ENCODE results near the gene MTHFD1L. TPM values are rescaled to one million over a fixed set of nuclear protein-coding genes. Genes with fewer than 3 reads are reported as not detected.

MTHFD1L gene
- total and polyA plus RNA-seq, 2 of the 4 experiments (the other 2 are of a cell fraction): 43.5 to 53.2 TPM

GRCh38 chr6:150925976-150926375, 60.5 kb downstream of the MTHFD1L start:
- Histone ChIP-seq H3K4me2 (ENCODE audit: low read depth, low read length) (no peak overlapping the region; the same call in 1 of the 2 replicates), H3K4ac (ENCODE audit: low read depth, low read length) (peak overlapping the region; percentile 78), H2AFZ (replicated peaks; ENCODE audit: low read length, poor library complexity) (no peak overlapping the region), H4K91ac (ENCODE audit: insufficient read depth, low read depth, low read length) (peak overlapping the region; percentile 88), H3K36me3 (ENCODE audit: control insufficient read depth, insufficient read depth, low read length) (peaks cover 42% of the 10 kb centered on the region), H3K27ac (ENCODE audit: insufficient read depth, low read length) (peak overlapping the region; percentile 87; the same call in 1 of the 2 replicates), H2AK9ac (replicated peaks; ENCODE audit: low read depth, low read length, poor library complexity) (no peak overlapping the region), H2BK5ac (ENCODE audit: low read depth, low read length, poor library complexity, severe bottlenecking) (peak overlapping the region; percentile 99), H3K27me3 (ENCODE audit: control insufficient read depth, insufficient read depth, low read length) (no peaks in the 10 kb centered on the region), H2BK15ac (ENCODE audit: low read depth, low read length) (peak overlapping the region; percentile 91; the same call in 1 of the 3 replicates), H2BK120ac (ENCODE audit: low read depth, low read length) (peak overlapping the region; percentile 91), H4K20me1 (ENCODE audit: insufficient read depth, low read length) (no peaks in the 10 kb centered on the region), H4K5ac (ENCODE audit: low read depth, low read length) (peak overlapping the region; percentile 95), H2AK5ac (ENCODE audit: low read depth, low read length) (peak overlapping the region; percentile 81), H3K4me3 (ENCODE audit: insufficient read depth, low read depth, low read length) (no peak overlapping the region), H3K14ac (replicated peaks; ENCODE audit: low read depth, low read length) (peak overlapping the region; percentile 80), H3K4me1 (ENCODE audit: control insufficient read depth, insufficient read depth, low read length) (peaks cover 29% of the 10 kb centered on the region), H3K23ac (ENCODE audit: low read depth, low read length) (peak overlapping the region; percentile 65), H3K9ac (ENCODE audit: low read depth, low read length) (peak overlapping the region; percentile 28; the same call in 1 of the 2 replicates), H3K18ac (ENCODE audit: low read depth, low read length) (peak overlapping the region; percentile 98), H4K8ac (ENCODE audit: low read depth in 2 of 2, low read length in 2 of 2) (peak overlapping the region; percentile 51 to 84), H3K79me1 (ENCODE audit: low read depth in 1 of 2, low read length in 2 of 2) (peaks cover 6 to 49% of the 10 kb centered on the region in 2 experiments), H2BK20ac (ENCODE audit: low read depth, low read length) (peak overlapping the region; percentile 85), H3K9me1 (ENCODE audit: insufficient read depth, low read length) (peaks cover 14% of the 10 kb centered on the region), H3K9me3 (ENCODE audit: control insufficient read depth, insufficient read depth, low read length) (no peaks in the 10 kb centered on the region), H3K56ac (ENCODE audit: extremely low read depth, insufficient read depth, low read length) (peak overlapping the region; percentile 35; the same call in 1 of the 2 replicates)
- dilution Hi-C loops (cut with HindIII; ENCODE audit: low sequenced_read_pairs, unreplicated experiment) (no loop called here), intact Hi-C loops (cut with micrococcal nuclease) (no loop called here), in situ Hi-C loops (cut with MboI; ENCODE audit: low sequenced_read_pairs) (no loop called here)
- no peak for DNase-seq
- ChIA-PET CTCF (no interaction called here), POLR2A (ENCODE audit: unreplicated experiment) (no interaction called here)
- no peak for ATAC-seq (ENCODE audit: low read depth)
- TF ChIP-seq SMC3 (IDR thresholded peaks at IDR 0.05; ENCODE audit: low read depth, low read length) (no peak), CHD1 (IDR thresholded peaks at IDR 0.05; ENCODE audit: low read depth, low read length) (no peak)
- no TSS peak for BruUV-seq (replicated peaks)
- WGBS, 2 experiments (ENCODE audit: extremely low coverage in 2 of 2, insufficient read length in 1 of 2): 100% methylated on average over 1 to 2 of the region's 7 CpGs
